ENCODE data around the gene SCFD1. TPM values are rescaled to one million over a fixed set of nuclear protein-coding genes. Genes with fewer than 3 reads are reported as not detected.

SCFD1 gene
- total and polyA plus RNA-seq, 10 of the 15 experiments (the other 5 are each of a cell fraction or from before 2014, with no cell fraction given) = 61.5 to 98.4 (median 82.5) TPM

- TF ChIP-seq, protein P1, sequence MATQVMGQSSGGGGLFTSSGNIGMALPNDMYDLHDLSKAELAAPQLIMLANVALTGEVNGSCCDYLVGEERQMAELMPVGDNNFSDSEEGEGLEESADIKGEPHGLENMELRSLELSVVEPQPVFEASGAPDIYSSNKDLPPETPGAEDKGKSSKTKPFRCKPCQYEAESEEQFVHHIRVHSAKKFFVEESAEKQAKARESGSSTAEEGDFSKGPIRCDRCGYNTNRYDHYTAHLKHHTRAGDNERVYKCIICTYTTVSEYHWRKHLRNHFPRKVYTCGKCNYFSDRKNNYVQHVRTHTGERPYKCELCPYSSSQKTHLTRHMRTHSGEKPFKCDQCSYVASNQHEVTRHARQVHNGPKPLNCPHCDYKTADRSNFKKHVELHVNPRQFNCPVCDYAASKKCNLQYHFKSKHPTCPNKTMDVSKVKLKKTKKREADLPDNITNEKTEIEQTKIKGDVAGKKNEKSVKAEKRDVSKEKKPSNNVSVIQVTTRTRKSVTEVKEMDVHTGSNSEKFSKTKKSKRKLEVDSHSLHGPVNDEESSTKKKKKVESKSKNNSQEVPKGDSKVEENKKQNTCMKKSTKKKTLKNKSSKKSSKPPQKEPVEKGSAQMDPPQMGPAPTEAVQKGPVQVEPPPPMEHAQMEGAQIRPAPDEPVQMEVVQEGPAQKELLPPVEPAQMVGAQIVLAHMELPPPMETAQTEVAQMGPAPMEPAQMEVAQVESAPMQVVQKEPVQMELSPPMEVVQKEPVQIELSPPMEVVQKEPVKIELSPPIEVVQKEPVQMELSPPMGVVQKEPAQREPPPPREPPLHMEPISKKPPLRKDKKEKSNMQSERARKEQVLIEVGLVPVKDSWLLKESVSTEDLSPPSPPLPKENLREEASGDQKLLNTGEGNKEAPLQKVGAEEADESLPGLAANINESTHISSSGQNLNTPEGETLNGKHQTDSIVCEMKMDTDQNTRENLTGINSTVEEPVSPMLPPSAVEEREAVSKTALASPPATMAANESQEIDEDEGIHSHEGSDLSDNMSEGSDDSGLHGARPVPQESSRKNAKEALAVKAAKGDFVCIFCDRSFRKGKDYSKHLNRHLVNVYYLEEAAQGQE (IDR thresholded peaks at IDR 0.05; ENCODE audit: low read depth, low read length) = no peak
- no peak for TF ChIP-seq ZNF24 (IDR thresholded peaks at IDR 0.05)
- no peak for TF ChIP-seq NFYB (IDR thresholded peaks at IDR 0.05; ENCODE audit: insufficient read depth, low read depth, low read length)
- no peak for TF ChIP-seq GATAD2B (conservative IDR thresholded peaks at IDR 0.05; ENCODE audit: low read depth)
- TF ChIP-seq KDM1A (IDR thresholded peaks at IDR 0.05; ENCODE audit: borderline replicate concordance) = no peak
Observed at GRCh38 chr14:30596935-30597334, 25.2 kb upstream of the SCFD1 start (continued).

DNA sequence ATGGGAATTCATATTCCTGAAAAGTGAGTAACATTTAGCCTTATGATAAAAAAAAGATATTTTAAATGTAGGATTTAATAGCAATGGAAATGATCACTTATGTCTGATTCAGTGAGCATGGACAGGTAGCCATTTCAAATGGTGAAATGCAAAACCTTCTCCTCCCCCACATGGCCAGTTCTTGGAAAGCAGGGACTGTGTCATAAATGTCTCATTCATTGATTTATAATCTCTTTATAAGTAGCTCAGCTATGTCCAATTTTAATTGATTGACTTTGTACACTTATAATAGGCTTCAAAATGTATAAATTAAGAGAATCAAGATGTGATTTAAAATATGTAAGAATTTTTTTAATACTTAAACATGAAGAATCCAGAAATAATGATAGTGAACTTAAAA, 24.6 kb upstream of the SCFD1 start:
- Histone ChIP-seq H3K27me3 (replicated peaks in 1 of 2; ENCODE audit: control insufficient read depth in 2 of 2, insufficient read depth in 2 of 2, low read length in 1 of 2) (no peaks in the 10 kb centered on the region), H3K4me1 (ENCODE audit: control insufficient read depth, insufficient read depth, low read length) (no peaks in the 10 kb centered on the region), H3K9ac (ENCODE audit: control insufficient read depth, insufficient read depth, low read length) (no peak overlapping the region), H3K79me2 (ENCODE audit: control insufficient read depth, insufficient read depth, low read length) (no peaks in the 10 kb centered on the region), H3K27ac (ENCODE audit: control insufficient read depth, insufficient read depth) (no peak overlapping the region), H3K4me2 (ENCODE audit: control insufficient read depth, insufficient read depth) (no peak overlapping the region), H4K20me1 (ENCODE audit: control insufficient read depth, insufficient read depth) (no peaks in the 10 kb centered on the region), H2AFZ (ENCODE audit: control insufficient read depth, low read depth, low read length) (no peak overlapping the region), H3K9me3 (replicated peaks; ENCODE audit: control insufficient read depth, insufficient read depth, low read length) (no peaks in the 10 kb centered on the region), H3K4me3 (no peak overlapping the region), H3K36me3 (ENCODE audit: control insufficient read depth in 2 of 2, insufficient read depth in 2 of 2, low read length in 1 of 2) (peaks cover 5 to 15% of the 10 kb centered on the region in 2 experiments)
- FAIRE-seq (no peak), DNase-seq (ENCODE audit: low read depth, low spot score) (no peak), ATAC-seq (no peak)
- RAD21 ChIA-PET (ENCODE audit: unreplicated experiment) = no interaction called here
- CTCF ChIA-PET = no interaction called here
- intact Hi-C loops (cut with micrococcal nuclease; ENCODE audit: unreplicated experiment) = no loop called here
- SMC1A ChIA-PET (ENCODE audit: uncharacterized antibody, unreplicated experiment) = interaction anchor here (0.8 kb wide), 1 partner anchor 9 kb away, joined by 3 read pairs; no protein-coding TSS in a partner anchor
- POLR2A ChIA-PET = no interaction called here
- in situ Hi-C loops (cut with MboI) = no loop called here
- no TSS peak for BruUV-seq (replicated peaks)
- TF ChIP-seq PRDM15 (CRISPR knock-in tag; IDR thresholded peaks at IDR 0.05) (no peak), SP1 (IDR thresholded peaks at IDR 0.05; ENCODE audit: low read depth, low read length) (no peak), ZNF384 (IDR thresholded peaks at IDR 0.05; ENCODE audit: borderline replicate concordance, low read depth, low read length) (no peak), ZBTB40 (IDR thresholded peaks at IDR 0.05; ENCODE audit: borderline replicate concordance) (no peak), WRNIP1 (IDR thresholded peaks at IDR 0.05; ENCODE audit: borderline replicate concordance, low read depth, low read length) (no peak)
- TF ChIP-seq, protein P2, sequence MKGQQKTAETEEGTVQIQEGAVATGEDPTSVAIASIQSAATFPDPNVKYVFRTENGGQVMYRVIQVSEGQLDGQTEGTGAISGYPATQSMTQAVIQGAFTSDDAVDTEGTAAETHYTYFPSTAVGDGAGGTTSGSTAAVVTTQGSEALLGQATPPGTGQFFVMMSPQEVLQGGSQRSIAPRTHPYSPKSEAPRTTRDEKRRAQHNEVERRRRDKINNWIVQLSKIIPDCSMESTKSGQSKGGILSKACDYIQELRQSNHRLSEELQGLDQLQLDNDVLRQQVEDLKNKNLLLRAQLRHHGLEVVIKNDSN (IDR thresholded peaks at IDR 0.05; ENCODE audit: borderline replicate concordance, extremely low read length, insufficient read depth, low read depth, low read length) = no peak
